ENCODE data around the gene C1orf198.

The C1orf198 gene

DNA sequence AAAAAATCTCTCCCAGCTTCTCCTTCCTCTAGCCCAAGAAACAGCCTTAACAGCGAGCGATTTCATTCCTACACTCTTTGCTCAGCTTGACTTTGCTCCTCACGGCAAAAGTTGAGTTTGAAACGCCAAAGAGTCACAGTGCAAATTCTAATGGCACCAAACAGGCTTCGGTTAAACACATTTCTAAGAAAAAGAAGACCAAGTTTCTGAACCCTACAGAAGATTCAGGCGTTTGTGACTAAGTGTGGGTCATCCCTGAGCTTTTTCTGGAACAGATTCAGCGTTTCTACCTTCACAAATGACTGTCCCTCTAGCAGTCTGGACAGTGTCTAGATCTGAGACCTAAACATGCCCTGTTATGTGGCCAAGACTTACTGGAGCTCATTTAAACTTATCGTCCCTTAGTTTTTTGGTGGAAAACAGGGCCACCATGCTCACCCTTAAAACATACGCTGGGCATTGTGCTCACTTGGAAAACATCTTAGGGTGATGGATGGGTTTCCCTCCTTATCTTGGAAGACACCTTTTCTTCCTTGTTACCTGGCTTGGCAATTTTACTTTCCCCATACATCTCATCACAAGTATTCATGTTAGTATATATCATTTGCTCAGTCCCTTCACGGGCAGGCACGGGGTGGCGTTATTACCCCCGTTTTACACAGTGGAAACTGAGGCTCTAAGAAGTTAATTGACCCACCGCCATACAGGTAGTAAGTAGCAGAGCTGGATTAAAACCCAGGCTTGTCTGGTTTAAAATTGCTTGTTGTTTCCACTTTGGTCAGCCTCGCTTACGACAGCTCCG lies 1.0 kb downstream of the C1orf198 start:
- Histone ChIP-seq H3K27me3 (ENCODE audit: control insufficient read depth, insufficient read depth, low read length) (peaks cover 9% of the 10 kb centered on the region), H3K9ac (ENCODE audit: low read depth, low read length) (no peak overlapping the region), H3K4me1 (ENCODE audit: control insufficient read depth, insufficient read depth, low read length) (no peaks in the 10 kb centered on the region), H3K4me3 (ENCODE audit: low read depth, low read length) (peak overlapping the region; percentile 72), H3K36me3 (ENCODE audit: control insufficient read depth, insufficient read depth, low read length) (no peaks in the 10 kb centered on the region), H3K9me3 (ENCODE audit: control insufficient read depth, insufficient read depth, low read length) (no peaks in the 10 kb centered on the region)

DNA sequence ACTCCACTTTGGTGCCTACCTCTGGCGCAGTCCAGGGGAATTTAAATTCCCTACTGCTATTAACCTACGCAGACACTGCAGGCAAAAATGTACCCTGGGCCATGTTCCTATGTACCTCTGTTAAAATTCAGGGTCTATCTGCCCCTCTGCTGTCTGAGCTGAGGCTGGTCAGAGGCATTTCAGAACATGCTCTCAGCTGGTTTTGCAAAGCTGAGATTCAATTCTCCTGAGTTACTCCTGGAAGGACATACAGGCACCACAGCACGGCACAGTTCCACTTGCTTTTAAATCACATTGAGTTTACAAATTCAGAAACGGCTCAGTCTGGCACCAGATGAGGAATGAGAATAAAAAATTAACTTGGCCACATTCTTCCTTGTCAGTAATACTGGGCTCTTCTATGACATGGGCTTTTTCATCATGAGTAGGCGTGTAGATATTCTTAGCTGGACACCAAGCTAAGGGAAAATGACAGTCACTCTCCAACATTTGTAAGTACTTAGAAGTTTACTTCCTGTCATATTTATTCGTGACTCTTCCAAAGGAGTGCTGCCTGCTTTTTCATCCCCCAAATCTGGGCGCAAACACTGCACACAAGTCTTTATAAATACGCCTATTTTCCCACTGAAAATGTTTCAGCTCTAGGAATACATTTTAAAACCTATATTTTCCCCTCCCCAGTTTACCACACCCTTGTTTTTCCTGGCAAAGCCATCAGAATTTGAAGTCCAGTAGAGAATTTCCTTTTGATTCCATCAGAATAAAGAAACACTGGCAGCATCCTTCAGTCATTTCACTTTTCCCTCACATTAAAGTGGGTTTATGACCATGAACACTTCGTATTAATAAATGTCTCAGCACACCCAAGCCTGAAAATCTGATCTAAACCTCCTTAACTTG lies 1.9 kb downstream of the C1orf198 start:
- no peaks in the 10 kb centered on the region for H3K36me3 ChIP-seq (ENCODE audit: control insufficient read depth, insufficient read depth, low read length)
- H3K27me3 ChIP-seq (ENCODE audit: control insufficient read depth, insufficient read depth, low read length) = peaks cover 9% of the 10 kb centered on the region
- no peaks in the 10 kb centered on the region for H3K9me3 ChIP-seq (ENCODE audit: control insufficient read depth, insufficient read depth, low read length)
- no peak overlapping the region for H3K9ac ChIP-seq (ENCODE audit: low read depth, low read length)
- H3K4me3 ChIP-seq (ENCODE audit: low read depth, low read length) = no peak overlapping the region
- H3K4me1 ChIP-seq (ENCODE audit: control insufficient read depth, insufficient read depth, low read length) = no peaks in the 10 kb centered on the region

GRCh38 chr1:230865062-230865817 lies 3.1 kb downstream of the C1orf198 start:
- Histone ChIP-seq H3K4me1 (ENCODE audit: control insufficient read depth, insufficient read depth, low read length) (no peaks in the 10 kb centered on the region), H3K4me3 (ENCODE audit: low read depth, low read length) (no peak overlapping the region), H3K9me3 (ENCODE audit: control insufficient read depth, insufficient read depth, low read length) (no peaks in the 10 kb centered on the region), H3K27me3 (ENCODE audit: control insufficient read depth, insufficient read depth, low read length) (peaks cover 9% of the 10 kb centered on the region), H3K9ac (ENCODE audit: low read depth, low read length) (no peak overlapping the region), H3K36me3 (ENCODE audit: control insufficient read depth, insufficient read depth, low read length) (no peaks in the 10 kb centered on the region)

DNA sequence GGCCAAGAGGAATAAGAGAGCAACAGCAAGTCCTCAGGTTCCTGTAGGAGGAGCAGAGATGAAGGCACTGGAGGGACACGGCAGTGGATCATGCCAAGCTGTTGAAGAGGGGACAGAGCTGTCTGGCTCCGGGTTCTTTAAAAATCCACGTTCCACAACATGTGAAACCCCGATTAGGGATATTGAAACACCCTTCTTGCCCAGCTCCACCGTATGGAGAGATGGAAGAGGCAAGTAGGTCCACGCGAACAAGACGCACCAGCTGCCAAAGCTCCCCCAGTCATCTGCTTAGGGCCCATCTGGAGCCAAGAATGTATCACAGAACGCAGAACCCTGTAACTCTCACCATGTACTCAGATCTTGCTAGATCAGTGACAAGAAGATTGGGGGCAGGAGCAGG lies 3.9 kb downstream of the C1orf198 start:
- H3K36me3 ChIP-seq (ENCODE audit: control insufficient read depth, insufficient read depth, low read length) = no peaks in the 10 kb centered on the region

GRCh38 chr1:230863449-230863848 lies 4.9 kb downstream of the C1orf198 start:
- H3K9ac ChIP-seq (ENCODE audit: low read depth, low read length) = no peak overlapping the region
- no peaks in the 10 kb centered on the region for H3K9me3 ChIP-seq (ENCODE audit: control insufficient read depth, insufficient read depth, low read length)

More for the DNA sequence above, 3.9 kb downstream of the C1orf198 start:
- H3K4me3 ChIP-seq (ENCODE audit: low read depth, low read length) = no peak overlapping the region
- peaks cover 9% of the 10 kb centered on the region for H3K27me3 ChIP-seq (ENCODE audit: control insufficient read depth, insufficient read depth, low read length)
- H3K9ac ChIP-seq (ENCODE audit: low read depth, low read length) = no peak overlapping the region
- no peaks in the 10 kb centered on the region for H3K4me1 ChIP-seq (ENCODE audit: control insufficient read depth, insufficient read depth, low read length)
- H3K9me3 ChIP-seq (ENCODE audit: control insufficient read depth, insufficient read depth, low read length) = no peaks in the 10 kb centered on the region

DNA sequence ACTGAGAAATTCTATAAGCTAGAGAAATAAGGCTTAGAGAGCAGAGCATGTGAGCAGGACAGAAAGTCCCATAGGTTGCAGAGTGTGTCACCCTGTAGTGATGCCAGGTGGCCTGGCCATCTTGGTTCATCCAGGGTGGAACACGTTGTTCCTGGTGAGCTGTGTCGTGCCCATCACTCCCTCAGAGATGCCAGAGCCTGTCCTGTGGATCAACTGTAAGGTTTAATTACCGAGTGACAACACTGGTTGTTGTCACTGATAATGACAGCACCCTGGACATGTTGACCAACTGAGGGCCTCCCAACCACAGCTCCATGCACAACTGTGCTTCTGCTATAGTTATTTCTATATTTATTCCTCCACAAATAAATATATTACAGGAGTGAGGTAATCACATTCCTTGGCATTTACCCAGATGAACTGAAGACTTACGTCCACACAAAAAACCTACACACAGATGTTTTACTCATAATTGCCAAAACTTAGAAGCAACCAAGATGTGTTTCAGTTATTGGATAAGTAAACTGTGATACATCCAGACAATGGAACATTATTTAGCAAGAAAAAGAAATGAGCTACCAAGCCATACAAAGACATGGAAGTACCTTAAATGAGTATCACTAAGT lies 6.2 kb downstream of the C1orf198 start:
- H3K4me3 ChIP-seq (ENCODE audit: low read depth, low read length) = no peak overlapping the region
- no peaks in the 10 kb centered on the region for H3K36me3 ChIP-seq (ENCODE audit: control insufficient read depth, insufficient read depth, low read length)

More at GRCh38 chr1:230863449-230863848, 4.9 kb downstream of the C1orf198 start:
- no peak overlapping the region for H3K4me3 ChIP-seq (ENCODE audit: low read depth, low read length)
- H3K36me3 ChIP-seq (ENCODE audit: control insufficient read depth, insufficient read depth, low read length) = no peaks in the 10 kb centered on the region
- H3K27me3 ChIP-seq (ENCODE audit: control insufficient read depth, insufficient read depth, low read length) = peaks cover 9% of the 10 kb centered on the region
- H3K4me1 ChIP-seq (ENCODE audit: control insufficient read depth, insufficient read depth, low read length) = no peaks in the 10 kb centered on the region

DNA sequence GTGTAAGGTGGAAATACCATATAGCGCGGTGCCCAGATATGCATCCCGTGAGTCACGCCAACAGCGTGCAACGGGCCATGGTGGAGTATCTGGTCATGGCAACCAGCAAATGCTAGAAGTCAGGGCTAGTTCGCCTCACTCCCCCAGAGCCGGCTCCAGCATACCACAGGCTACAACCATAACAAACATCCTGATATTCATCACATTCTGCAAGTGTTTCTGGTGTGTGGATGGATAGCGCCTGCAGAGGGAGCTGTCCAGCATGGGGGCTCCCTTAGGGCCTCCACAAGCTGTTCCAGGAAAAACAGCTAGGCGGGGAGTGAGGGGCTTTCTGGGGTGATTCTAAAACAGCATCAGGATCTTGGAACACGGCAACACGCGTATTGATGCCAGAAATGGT lies 6.8 kb downstream of the C1orf198 start:
- Histone ChIP-seq H3K27me3 (ENCODE audit: control insufficient read depth, insufficient read depth, low read length) (no peaks in the 10 kb centered on the region), H3K36me3 (ENCODE audit: control insufficient read depth, insufficient read depth, low read length) (no peaks in the 10 kb centered on the region), H3K4me1 (ENCODE audit: control insufficient read depth, insufficient read depth, low read length) (no peaks in the 10 kb centered on the region), H3K9me3 (ENCODE audit: control insufficient read depth, insufficient read depth, low read length) (no peaks in the 10 kb centered on the region), H3K9ac (ENCODE audit: low read depth, low read length) (no peak overlapping the region), H3K4me3 (ENCODE audit: low read depth, low read length) (no peak overlapping the region)

More for the DNA sequence above, 6.2 kb downstream of the C1orf198 start:
- H3K9ac ChIP-seq (ENCODE audit: low read depth, low read length) = no peak overlapping the region
- H3K9me3 ChIP-seq (ENCODE audit: control insufficient read depth, insufficient read depth, low read length) = no peaks in the 10 kb centered on the region
- peaks cover 3% of the 10 kb centered on the region for H3K27me3 ChIP-seq (ENCODE audit: control insufficient read depth, insufficient read depth, low read length)
- no peaks in the 10 kb centered on the region for H3K4me1 ChIP-seq (ENCODE audit: control insufficient read depth, insufficient read depth, low read length)

- Histone ChIP-seq H3K36me3 (ENCODE audit: control insufficient read depth, insufficient read depth, low read length) (no peaks in the 10 kb centered on the region), H3K9me3 (ENCODE audit: control insufficient read depth, insufficient read depth, low read length) (no peaks in the 10 kb centered on the region), H3K9ac (ENCODE audit: low read depth, low read length) (no peak overlapping the region), H3K27me3 (ENCODE audit: control insufficient read depth, insufficient read depth, low read length) (no peaks in the 10 kb centered on the region), H3K4me1 (ENCODE audit: control insufficient read depth, insufficient read depth, low read length) (no peaks in the 10 kb centered on the region), H3K4me3 (ENCODE audit: low read depth, low read length) (no peak overlapping the region)
Measured at GRCh38 chr1:230860617-230861384, 7.5 kb downstream of the C1orf198 start.

- Histone ChIP-seq H3K4me1 (ENCODE audit: control insufficient read depth, insufficient read depth, low read length) (no peaks in the 10 kb centered on the region), H3K9me3 (ENCODE audit: control insufficient read depth, insufficient read depth, low read length) (no peaks in the 10 kb centered on the region), H3K27me3 (ENCODE audit: control insufficient read depth, insufficient read depth, low read length) (no peaks in the 10 kb centered on the region), H3K36me3 (ENCODE audit: control insufficient read depth, insufficient read depth, low read length) (no peaks in the 10 kb centered on the region), H3K4me3 (ENCODE audit: low read depth, low read length) (no peak overlapping the region), H3K9ac (ENCODE audit: low read depth, low read length) (no peak overlapping the region)
Measured at GRCh38 chr1:230858918-230859729, 9.2 kb downstream of the C1orf198 start.

DNA sequence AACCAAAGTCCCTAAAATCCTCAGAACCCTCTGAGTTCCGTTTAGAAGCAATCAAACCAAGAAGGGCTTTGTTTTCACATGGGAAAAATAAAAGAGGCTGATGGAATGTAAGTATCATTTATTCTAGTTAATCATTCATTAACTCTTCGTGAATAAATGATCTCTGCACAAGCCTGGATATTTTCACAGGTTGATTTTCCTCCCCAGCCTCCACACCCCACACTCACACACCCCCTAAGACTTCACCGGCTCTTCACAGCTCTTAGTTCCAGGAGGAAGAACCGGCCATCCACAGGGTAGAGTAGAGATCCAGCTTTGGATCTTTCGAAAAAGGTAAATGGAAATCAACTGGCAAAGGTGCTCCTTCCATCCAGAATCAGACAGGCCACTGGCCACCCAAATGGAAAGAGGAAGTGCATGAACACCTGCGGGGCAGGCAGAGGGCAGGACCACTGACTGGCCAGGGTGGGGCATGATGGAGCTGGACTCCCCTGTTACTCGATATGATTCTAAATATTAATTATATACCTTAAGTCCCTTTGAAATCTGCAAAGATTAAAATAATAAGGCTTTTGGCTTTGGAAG lies 10.0 kb downstream of the C1orf198 start:
- H3K9me3 ChIP-seq (ENCODE audit: control insufficient read depth, insufficient read depth, low read length) = no peaks in the 10 kb centered on the region
- H3K27me3 ChIP-seq (ENCODE audit: control insufficient read depth, insufficient read depth, low read length) = no peaks in the 10 kb centered on the region
- no peaks in the 10 kb centered on the region for H3K36me3 ChIP-seq (ENCODE audit: control insufficient read depth, insufficient read depth, low read length)
- H3K9ac ChIP-seq (ENCODE audit: low read depth, low read length) = no peak overlapping the region
- no peak overlapping the region for H3K4me3 ChIP-seq (ENCODE audit: low read depth, low read length)
- H3K4me1 ChIP-seq (ENCODE audit: control insufficient read depth, insufficient read depth, low read length) = no peaks in the 10 kb centered on the region

Measured in iPS-15b (cell line).